Adrenal gland (tissue), 12 donors: Measurements from ENCODE around the gene MRNIP. TPM values are rescaled to one million over a fixed set of nuclear protein-coding genes. Genes with fewer than 3 reads are reported as not detected.

Source experiments
- DNase-seq, 7 donors: peaks; one replicate each; pipeline ENCODE4 v3.0.0-alpha.2; 2019 to 2020
- H3K27ac ChIP-seq, 5 donors: fragments of 200-600 bp; sonication (generic) in 4 of 5; 1 replicate in 3 of 5; 2 replicates in 2 of 5; pipeline versions ENCODE4 v1.5.1 to v1.8.0; 2016 to 2020; ENCODE audit warnings: mild to moderate bottlenecking in 1 of 5
- H3K27me3 ChIP-seq: fragments of 200-600 bp; 2 replicates; pipeline ENCODE4 v1.8.0; 2021
- H3K36me3 ChIP-seq, 2 donors: fragments of 200-600 bp; replicated peaks in 1 of 2; 1 replicate in 1 of 2; 2 replicates in 1 of 2; pipeline versions ENCODE4 v1.5.1 to v1.8.0; 2018 to 2022
- H3K4me1 ChIP-seq, 2 donors: fragments of 200-600 bp; replicated peaks in 1 of 2; 1 replicate in 1 of 2; 2 replicates in 1 of 2; pipeline versions ENCODE4 v1.5.1 to v1.8.0; 2018 to 2021
- H3K4me3 ChIP-seq, 4 donors: fragments of 200-600 bp; sonication (generic) in 3 of 4; one replicate each; pipeline ENCODE4 v1.5.1; 2016 to 2018
- H3K9me3 ChIP-seq, 3 donors: fragments of 200-600 bp; sonication (generic) in 1 of 3; replicated peaks in 1 of 3; 1 replicate in 2 of 3; 2 replicates in 1 of 3; pipeline versions ENCODE4 v1.5.1 to v1.8.0; 2016 to 2021
- CTCF ChIP-seq, 6 experiments: fragments of 450-650 bp in 4 of 6; fragments of 200-600 bp in 2 of 6; sonication (generic) in 1 of 6; IDR thresholded peaks; 1 replicate in 5 of 6; 2 replicates in 1 of 6; pipeline versions ENCODE4 v1.5.1 to v1.8.0; 2016 to 2021; ENCODE audit warnings: antibody characterized with exemption in 6 of 6, mild to moderate bottlenecking in 2 of 6, moderate library complexity in 1 of 6
- POLR2A ChIP-seq, 2 donors: fragments of 450-650 bp; IDR thresholded peaks; one replicate each; pipeline ENCODE4 v1.6.1; 2017; ENCODE audit warnings: antibody characterized with exemption in 2 of 2, mild to moderate bottlenecking in 2 of 2, moderate library complexity in 1 of 2
- WGBS, 4 donors: extraction: QIAGEN DNeasy Blood & Tissue Kit in 2 of 4; methylation state at CpG; one replicate each; pipeline versions ENCODE4 v1.1.5 to v1.1.7; 2013 to 2017; 5-methylcytosine and 5-hydroxymethylcytosine counted together
- intact Hi-C, 2 donors: fragments of 100-400 bp; cut with DNase I; formaldehyde crosslinking; loops; one replicate each; pipeline versions ENCODE4 v1.14.1 to v1.15.0; 2022 to 2023
- polyA plus RNA-seq, 3 donors: library from polyadenylated mRNA; stranded (reverse); fragments of 200-250 nt in 2 of 3; fragments of 350-450 nt in 1 of 3; fragmentation: Illumina TruSeq in 1 of 3; extraction: RNeasy Lipid Tissue Mini Kit (QIAGEN cat#74804) in 1 of 3; gene quantifications; one replicate each; pipeline ENCODE4 v1.2.3, GENCODE V29; 2013 to 2014
- total RNA-seq, 9 donors: library from RNA; depleted of rRNA in 4 of 9; stranded (reverse); fragments of >200 nt in 4 of 9; fragments of 120-200 nt in 1 of 9; fragmentation: NEBNext Ultra II Directional in 1 of 9; extraction: Animal tissue kit (Norgen Biotek cat#: 25700) in 1 of 9; gene quantifications; one replicate each; pipeline versions ENCODE4 v1.1.0 to v1.2.4, GENCODE V29; 2013 to 2023
- donor health status: healthy with polysubstance abuse.
- donor health status: Bipolar disorder and iron deficiency.
- donor health status: DM: yes; HTN: yes; CAD: no.
- donor health status: DM: no; HTN: no; CAD: no.
- donor health status: DM: no; HTN: no; CAD: no.
- donor health status: DM: yes; HTN: yes; CAD: no.

The MRNIP gene
- total and polyA plus RNA-seq, 12 donors: 12.3 to 129 (median 32.2) TPM

GRCh38 chr5:179796877-179797608 is 61.6 kb downstream of the MRNIP start:
- no peaks in the 10 kb centered on the region for H3K27me3 ChIP-seq
- peaks cover 0 to 43% of the 10 kb centered on the region in 2 donors for H3K36me3 ChIP-seq
- no peak for TF ChIP-seq CTCF (IDR thresholded peaks at IDR 0.05)
- 65 to 79% (median 74%) methylated on average over 14 to 21 of the region's 21 CpGs for WGBS, 4 donors
- peak in 3 of 7 donors; percentile 20 to 34 (median 24) for DNase-seq
- intact Hi-C loops: loop anchor here in 1 of 2 donors (5.0 kb wide), 1 partner anchor 35 kb away; no protein-coding TSS in a partner anchor
- H3K9me3 ChIP-seq: no peaks in the 10 kb centered on the region
- peak overlapping the region in 2 of 4 donors; percentile 29 to 64 for H3K4me3 ChIP-seq
- peaks cover 12 to 40% of the 10 kb centered on the region in 2 donors for H3K4me1 ChIP-seq
- H3K27ac ChIP-seq: peak overlapping the region in 4 of 5 donors; percentile 72 to 88 (median 86)

- no peaks in the 10 kb centered on the region for H3K27me3 ChIP-seq
- H3K36me3 ChIP-seq: peaks cover 0 to 40% of the 10 kb centered on the region in 2 donors
- peaks cover 10 to 42% of the 10 kb centered on the region in 2 donors for H3K4me1 ChIP-seq
- peak; percentile 48 to 53 for TF ChIP-seq POLR2A (IDR thresholded peaks at IDR 0.05)
- peak; percentile 19 to 96 (median 64) for TF ChIP-seq CTCF (IDR thresholded peaks at IDR 0.05)
- intact Hi-C loops: loop anchor here in 1 of 2 donors (5.0 kb wide), 1 partner anchor 34 kb away; no protein-coding TSS in a partner anchor
- no peaks in the 10 kb centered on the region for H3K9me3 ChIP-seq
- H3K4me3 ChIP-seq: peak overlapping the region in 2 of 4 donors; percentile 59 to 64
- H3K27ac ChIP-seq: peak overlapping the region; percentile 63 to 88 (median 85)
- DNase-seq: peak; percentile 78 to 87 (median 84)
- WGBS, 4 donors: 2 to 8% (median 3%) methylated on average over 10 to 113 of the region's 113 CpGs
Observed at GRCh38 chr5:179795863-179796833, 62.5 kb downstream of the MRNIP start.

GRCh38 chr5:179795049-179795862 is 63.4 kb downstream of the MRNIP start:
- H3K27ac ChIP-seq: peak overlapping the region; percentile 26 to 88 (median 85)
- 0 to 7% (median 4%) methylated on average over 8 to 53 of the region's 53 CpGs; no CpG with 5 or more reads in 1 of the 4 donors for WGBS, 4 donors
- intact Hi-C loops: loop anchor here in 1 of 2 donors (5.0 kb wide), 1 partner anchor 33 kb away; no protein-coding TSS in a partner anchor
- peak in 6 of 7 donors; percentile 59 to 87 (median 66) for DNase-seq
- H3K4me1 ChIP-seq: peaks cover 10 to 42% of the 10 kb centered on the region in 2 donors
- H3K36me3 ChIP-seq: peaks cover 0 to 32% of the 10 kb centered on the region in 2 donors
- peak overlapping the region in 2 of 4 donors; percentile 59 to 64 for H3K4me3 ChIP-seq
- no peaks in the 10 kb centered on the region for H3K27me3 ChIP-seq
- TF ChIP-seq POLR2A (IDR thresholded peaks at IDR 0.05) (no peak), CTCF (IDR thresholded peaks at IDR 0.05) (peak in 1 of 6 experiments; percentile 11)
- no peaks in the 10 kb centered on the region for H3K9me3 ChIP-seq
